PC-9 (cell line): ENCODE results near the gene CTNND1. TPM values are rescaled to one million over a fixed set of nuclear protein-coding genes. Genes with fewer than 3 reads are reported as not detected.
"Not testable (repeated sequence)": the region's sequence is repeated elsewhere in the genome, so short reads cannot be mapped to it uniquely, and the experiment has no call there.

Experiments
- BruUV-seq: library from RNA; stranded (reverse); fragments of 400-500 nt; replicated peaks from 2 replicates; lab custom pipeline; 2021; lab: Mats Ljungman, UMichigan
- CTCF ChIA-PET: fragments of 300-600 bp; sonication (Branson Sonifier 250); formaldehyde crosslinking; loops from one replicate; lab custom pipeline; 2022; ENCODE audit warnings: antibody characterized with exemption; lab: Charles Lee
- POLR2A ChIA-PET: fragments of 300-600 bp; sonication (Branson Sonifier 250); formaldehyde crosslinking; loops from one replicate; lab custom pipeline; 2022; ENCODE audit warnings: antibody characterized with exemption; ENCODE audit not compliant: unreplicated experiment; lab: Charles Lee
- DNase-seq, 2 experiments: peaks; one replicate each; pipeline versions ENCODE4 v3.0.0 to v3.0.0-alpha.2; 2015 to 2022; ENCODE audit warnings: mixed read lengths in 1 of 2
- H2AFZ ChIP-seq: fragments of 200-600 bp; sonication (generic); 2 replicates; pipeline ENCODE4 v1.8.1; 2017; ENCODE audit warnings: antibody characterized with exemption
- H3F3A ChIP-seq: fragments of 200-600 bp; sonication (generic); 2 replicates; pipeline ENCODE4 v1.8.1; 2017; ENCODE audit warnings: antibody characterized with exemption, mild to moderate bottlenecking, low read depth; ENCODE audit not compliant: insufficient read depth
- H3K27ac ChIP-seq: fragments of 200-600 bp; sonication (generic); 2 replicates; pipeline ENCODE4 v1.6.1; 2016; ENCODE audit warnings: mixed run types
- H3K27me3 ChIP-seq: fragments of 200-600 bp; sonication (generic); 2 replicates; pipeline ENCODE4 v1.6.1; 2016; ENCODE audit warnings: low read depth, mixed run types; ENCODE audit not compliant: insufficient read depth
- H3K36me3 ChIP-seq: fragments of 200-600 bp; sonication (generic); 2 replicates; pipeline ENCODE4 v1.6.1; 2016; ENCODE audit warnings: low read depth, mixed run types
- H3K4me1 ChIP-seq: fragments of 200-600 bp; sonication (generic); replicated peaks from 2 replicates; pipeline ENCODE4 v1.6.1; 2016; ENCODE audit warnings: mixed run types; ENCODE audit not compliant: insufficient read depth
- H3K4me2 ChIP-seq: fragments of 200-600 bp; sonication (generic); 2 replicates; pipeline ENCODE4 v1.6.1; 2017; ENCODE audit warnings: mixed run types
- H3K4me3 ChIP-seq: fragments of 200-600 bp; sonication (generic); 2 replicates; pipeline ENCODE4 v1.6.1; 2016; ENCODE audit warnings: mixed run types
- H3K79me2 ChIP-seq: fragments of 200-600 bp; sonication (generic); 2 replicates; pipeline ENCODE4 v1.6.1; 2017; ENCODE audit warnings: low read depth, mixed run types
- H3K9me2 ChIP-seq: fragments of 200-600 bp; sonication (generic); 2 replicates; pipeline ENCODE4 v1.8.1; 2017; ENCODE audit warnings: mild to moderate bottlenecking; ENCODE audit not compliant: insufficient read depth
- H3K9me3 ChIP-seq: fragments of 200-600 bp; sonication (generic); 2 replicates; pipeline ENCODE4 v1.8.1; 2016; ENCODE audit warnings: low read depth; ENCODE audit not compliant: insufficient read depth
- H4K20me1 ChIP-seq: fragments of 200-600 bp; sonication (generic); 2 replicates; pipeline ENCODE4 v1.8.1; 2017; ENCODE audit not compliant: insufficient read depth
- CTCF ChIP-seq: fragments of 200-600 bp; sonication (generic); conservative IDR thresholded peaks from 2 replicates; pipeline ENCODE4 v1.6.1; 2017; ENCODE audit warnings: mixed run types, antibody characterized with exemption, mild to moderate bottlenecking, moderate library complexity
- EZH2 ChIP-seq: fragments of 200-600 bp; sonication (generic); IDR thresholded peaks from 2 replicates; pipeline ENCODE4 v1.8.0; 2017; ENCODE audit warnings: antibody characterized with exemption, low read depth
- intact Hi-C: fragments of 100-400 bp; cut with micrococcal nuclease; formaldehyde crosslinking; loops from one replicate; pipeline ENCODE4 v1.10.0; 2022; ENCODE audit not compliant: unreplicated experiment
- total RNA-seq: library from RNA; stranded (reverse); gene quantifications from 2 replicates; pipeline ENCODE4 v1.2.3, GENCODE V29; 2021

Gene CTNND1
- total RNA-seq, 1 experiment from 2014 or later: 340 TPM

DNA sequence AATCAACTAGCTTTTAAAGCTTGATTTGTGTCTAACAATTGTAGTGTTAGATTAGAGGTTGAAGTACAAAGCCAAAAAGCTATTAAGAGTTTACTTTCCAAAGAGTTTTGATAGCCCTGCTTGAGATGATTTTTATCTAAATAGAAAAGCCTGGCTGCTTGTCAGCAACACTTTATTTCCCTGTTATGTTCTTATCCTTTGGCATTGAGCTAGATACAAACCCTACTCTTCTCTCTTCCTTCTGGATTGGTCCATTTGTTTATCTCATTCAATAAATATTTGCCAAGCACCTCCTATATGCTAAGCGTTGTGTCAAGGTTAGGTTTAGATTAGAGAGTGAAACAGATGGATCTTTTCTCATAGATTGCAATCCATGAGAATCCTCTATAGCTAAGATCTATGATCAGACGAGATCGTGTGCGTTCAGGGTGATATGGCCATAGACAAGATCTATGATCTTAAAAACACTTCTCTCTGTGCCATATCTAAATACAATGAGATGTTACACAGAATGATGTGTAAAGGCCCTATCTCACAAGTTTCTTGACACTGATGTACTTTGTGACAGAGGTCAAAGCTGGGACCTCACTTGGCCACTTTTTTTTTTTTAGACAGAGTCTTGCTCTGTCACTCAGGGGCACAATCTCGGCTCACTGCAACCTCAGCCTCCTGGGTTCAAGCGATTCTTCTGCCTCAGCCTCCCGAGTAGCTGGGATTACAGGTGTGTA, 57.8 kb downstream of the CTNND1 start:
- Histone ChIP-seq H3K9me3 (no peaks in the 10 kb centered on the region), H3K9me2 (no peaks in the 10 kb centered on the region), H3K27me3 (no peaks in the 10 kb centered on the region), H4K20me1 (no peaks in the 10 kb centered on the region), H3K79me2 (no peaks in the 10 kb centered on the region), H3K27ac (no peak overlapping the region), H3K4me2 (no peak overlapping the region), H3K4me3 (no peak overlapping the region), H2AFZ (no peak overlapping the region), H3K4me1 (no peaks in the 10 kb centered on the region), H3K36me3 (peaks cover 32% of the 10 kb centered on the region), H3F3A (peaks cover 67% of the 10 kb centered on the region)
- intact Hi-C loops: loop anchor here (5.0 kb wide), 1 partner anchor 137 kb away; no protein-coding TSS in a partner anchor
- TF ChIP-seq CTCF (no peak), EZH2 (no peak)
- CTCF ChIA-PET: interaction anchor here (0.6 kb wide), 1 partner anchor 327 kb away, joined by 8 read pairs; no protein-coding TSS in a partner anchor
- POLR2A ChIA-PET: no interaction called here
- no TSS peak for BruUV-seq
- DNase-seq: no peak

- BruUV-seq: no TSS peak
- Histone ChIP-seq H3K4me2 (no peak overlapping the region), H3K4me3 (no peak overlapping the region), H2AFZ (no peak overlapping the region), H3K9me2 (no peaks in the 10 kb centered on the region), H3F3A (peaks cover 46% of the 10 kb centered on the region), H3K79me2 (no peaks in the 10 kb centered on the region), H3K27me3 (no peaks in the 10 kb centered on the region), H4K20me1 (no peaks in the 10 kb centered on the region), H3K27ac (no peak overlapping the region), H3K4me1 (no peaks in the 10 kb centered on the region), H3K36me3 (0 out of 2 replicates have a peak, but pooled peaks cover 5% of the 10 kb centered on the region), H3K9me3 (no peaks in the 10 kb centered on the region)
- DNase-seq: no peak
- TF ChIP-seq EZH2 (no peak), CTCF (no peak)
- CTCF ChIA-PET: no interaction called here
- intact Hi-C loops: loop anchor here (5.0 kb wide), 1 partner anchor 688 kb away; no protein-coding TSS in a partner anchor
- POLR2A ChIA-PET: interaction anchor here (0.7 kb wide), 1 partner anchor 207 kb away, joined by 3 read pairs; the partner anchor contains the start of gene OR6Q1
These were observed 62.3 kb downstream of the CTNND1 start for GRCh38 chr11:57823859-57824258.

DNA sequence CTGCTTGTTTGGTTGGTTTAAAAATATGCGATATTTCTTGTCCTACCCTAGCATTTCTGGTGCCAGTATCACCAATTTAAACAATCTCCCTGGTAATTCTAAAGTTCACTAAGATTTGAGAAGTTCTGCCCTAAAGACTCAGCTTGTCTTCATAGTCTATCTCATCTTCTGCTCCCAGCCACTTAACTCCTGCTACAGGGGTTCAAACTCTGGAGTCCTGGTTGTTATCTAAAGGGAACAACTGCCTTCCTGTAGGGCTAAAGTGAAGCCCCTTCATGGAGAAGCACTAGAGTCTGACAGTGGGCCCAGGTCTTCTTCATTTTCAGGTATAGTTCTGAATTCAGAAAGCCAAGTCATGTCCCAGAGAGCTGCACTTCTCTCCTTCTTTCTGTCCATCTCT, 73.2 kb downstream of the CTNND1 start:
- CTCF ChIA-PET: no interaction called here
- no TSS peak for BruUV-seq
- Histone ChIP-seq H3K27ac (no peak overlapping the region), H3K4me1 (no peaks in the 10 kb centered on the region), H2AFZ (no peak overlapping the region), H3K79me2 (no peaks in the 10 kb centered on the region), H3K27me3 (0 out of 2 replicates have a peak, but pooled peaks cover 6% of the 10 kb centered on the region), H3K4me3 (no peak overlapping the region), H3K9me3 (no peaks in the 10 kb centered on the region), H4K20me1 (no peaks in the 10 kb centered on the region), H3K4me2 (no peak overlapping the region), H3K36me3 (no peaks in the 10 kb centered on the region), H3K9me2 (no peaks in the 10 kb centered on the region), H3F3A (no peaks in the 10 kb centered on the region)
- intact Hi-C loops: no loop called here
- DNase-seq: no peak
- TF ChIP-seq CTCF: no peak
- TF ChIP-seq EZH2: no peak
- POLR2A ChIA-PET: no interaction called here

GRCh38 chr11:57838609-57839008, 77.0 kb downstream of the CTNND1 start:
- H3K27ac ChIP-seq, H3F3A ChIP-seq, H3K9me2 ChIP-seq, H3K9me3 ChIP-seq, H3K79me2 ChIP-seq, H4K20me1 ChIP-seq, CTCF ChIA-PET, H3K4me1 ChIP-seq, POLR2A ChIA-PET, intact Hi-C loops, H3K36me3 ChIP-seq, H3K4me2 ChIP-seq, H2AFZ ChIP-seq, BruUV-seq, DNase-seq, H3K4me3 ChIP-seq: not testable (repeated sequence)
- 0 out of 2 replicates have a peak, but pooled peaks cover 13% of the 10 kb centered on the region for H3K27me3 ChIP-seq
